ENCODE measurements around the gene CASK. TPM values are rescaled to one million over a fixed set of nuclear protein-coding genes. Genes with fewer than 3 reads are reported as not detected.

Gene CASK
- total and polyA plus RNA-seq, 2 donors from 2014 or later, result 15.9 to 58.9 TPM

DNA sequence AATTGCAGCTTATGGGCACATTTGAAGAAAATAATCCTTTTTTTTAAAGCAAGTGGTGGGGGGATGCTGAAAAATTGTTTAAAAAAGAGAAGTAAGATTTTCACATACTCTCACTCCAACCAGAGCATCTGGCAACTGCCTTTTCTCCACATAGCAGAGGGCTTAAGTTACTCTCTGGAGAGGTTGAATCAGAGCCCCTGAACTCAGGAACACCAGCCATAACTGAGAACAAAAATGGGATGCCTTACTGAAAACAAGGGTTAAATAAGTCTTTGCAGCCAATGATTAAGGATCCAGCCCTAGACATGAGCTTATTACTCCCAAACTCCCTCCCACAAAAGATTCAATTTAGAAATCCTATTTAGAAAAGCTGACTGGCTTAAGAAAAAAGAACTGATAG, 27.5 kb downstream of the CASK start:
- DNase-seq, result no peak
- Histone ChIP-seq H3K36me3 (ENCODE audit: control insufficient read depth in 2 of 3, insufficient read depth in 3 of 3, low read length in 3 of 3) (no peaks in the 10 kb centered on the region), H3K4me3 (ENCODE audit: low read length in 3 of 3) (no peak overlapping the region), H3K27me3 (ENCODE audit: control insufficient read depth, insufficient read depth, low read length) (no peaks in the 10 kb centered on the region), H3K9me3 (ENCODE audit: control insufficient read depth in 2 of 3, insufficient read depth in 1 of 3, low read length in 3 of 3) (no peaks in the 10 kb centered on the region), H3K27ac (ENCODE audit: low read depth in 2 of 2, low read length in 2 of 2) (no peak overlapping the region), H3K9ac (ENCODE audit: low read length in 3 of 3) (no peak overlapping the region), H3K4me1 (ENCODE audit: control insufficient read depth in 2 of 3, insufficient read depth in 2 of 3, low read depth in 1 of 3, low read length in 3 of 3) (no peaks in the 10 kb centered on the region)
- FAIRE-seq, result no peak
- TF ChIP-seq, protein P1, sequence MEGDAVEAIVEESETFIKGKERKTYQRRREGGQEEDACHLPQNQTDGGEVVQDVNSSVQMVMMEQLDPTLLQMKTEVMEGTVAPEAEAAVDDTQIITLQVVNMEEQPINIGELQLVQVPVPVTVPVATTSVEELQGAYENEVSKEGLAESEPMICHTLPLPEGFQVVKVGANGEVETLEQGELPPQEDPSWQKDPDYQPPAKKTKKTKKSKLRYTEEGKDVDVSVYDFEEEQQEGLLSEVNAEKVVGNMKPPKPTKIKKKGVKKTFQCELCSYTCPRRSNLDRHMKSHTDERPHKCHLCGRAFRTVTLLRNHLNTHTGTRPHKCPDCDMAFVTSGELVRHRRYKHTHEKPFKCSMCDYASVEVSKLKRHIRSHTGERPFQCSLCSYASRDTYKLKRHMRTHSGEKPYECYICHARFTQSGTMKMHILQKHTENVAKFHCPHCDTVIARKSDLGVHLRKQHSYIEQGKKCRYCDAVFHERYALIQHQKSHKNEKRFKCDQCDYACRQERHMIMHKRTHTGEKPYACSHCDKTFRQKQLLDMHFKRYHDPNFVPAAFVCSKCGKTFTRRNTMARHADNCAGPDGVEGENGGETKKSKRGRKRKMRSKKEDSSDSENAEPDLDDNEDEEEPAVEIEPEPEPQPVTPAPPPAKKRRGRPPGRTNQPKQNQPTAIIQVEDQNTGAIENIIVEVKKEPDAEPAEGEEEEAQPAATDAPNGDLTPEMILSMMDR (IDR thresholded peaks at IDR 0.05; ENCODE audit: borderline replicate concordance, extremely low read depth, insufficient read depth), result no peak
- intact Hi-C loops (cut with DNase I), result no loop called here

DNA sequence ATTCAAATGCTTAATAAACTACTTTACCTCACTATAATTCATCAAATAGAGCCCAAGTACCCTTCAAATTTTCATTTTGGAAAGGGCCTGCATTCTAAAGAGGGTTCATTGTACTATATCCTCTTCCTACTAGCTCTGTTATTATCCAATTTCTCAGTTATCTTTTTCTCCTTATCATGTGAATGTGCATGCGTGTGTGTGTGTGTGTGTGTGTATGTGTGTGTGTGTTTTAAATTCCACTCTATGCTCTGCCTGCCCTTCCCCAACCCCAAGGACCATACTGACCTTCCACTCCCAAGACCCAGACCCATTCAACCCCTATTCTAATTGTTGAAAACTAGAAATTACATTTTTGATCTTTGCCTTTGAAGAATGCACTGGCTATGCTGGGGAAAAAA, 33.3 kb downstream of the CASK start:
- FAIRE-seq, result no peak
- Histone ChIP-seq H3K9ac (ENCODE audit: low read length in 3 of 3) (no peak overlapping the region), H3K27me3 (ENCODE audit: control insufficient read depth, insufficient read depth, low read length) (no peaks in the 10 kb centered on the region), H3K4me1 (ENCODE audit: control insufficient read depth in 2 of 3, insufficient read depth in 2 of 3, low read depth in 1 of 3, low read length in 3 of 3) (no peaks in the 10 kb centered on the region), H3K27ac (ENCODE audit: low read depth in 2 of 2, low read length in 2 of 2) (no peak overlapping the region), H3K36me3 (ENCODE audit: control insufficient read depth in 2 of 3, insufficient read depth in 3 of 3, low read length in 3 of 3) (no peaks in the 10 kb centered on the region), H3K4me3 (ENCODE audit: low read length in 3 of 3) (no peak overlapping the region), H3K9me3 (ENCODE audit: control insufficient read depth in 2 of 3, insufficient read depth in 1 of 3, low read length in 3 of 3) (no peaks in the 10 kb centered on the region)
- no peak for DNase-seq
- TF ChIP-seq, protein P1 (IDR thresholded peaks at IDR 0.05; ENCODE audit: borderline replicate concordance, extremely low read depth, insufficient read depth), result no peak
- intact Hi-C loops (cut with DNase I), result no loop called here

DNA sequence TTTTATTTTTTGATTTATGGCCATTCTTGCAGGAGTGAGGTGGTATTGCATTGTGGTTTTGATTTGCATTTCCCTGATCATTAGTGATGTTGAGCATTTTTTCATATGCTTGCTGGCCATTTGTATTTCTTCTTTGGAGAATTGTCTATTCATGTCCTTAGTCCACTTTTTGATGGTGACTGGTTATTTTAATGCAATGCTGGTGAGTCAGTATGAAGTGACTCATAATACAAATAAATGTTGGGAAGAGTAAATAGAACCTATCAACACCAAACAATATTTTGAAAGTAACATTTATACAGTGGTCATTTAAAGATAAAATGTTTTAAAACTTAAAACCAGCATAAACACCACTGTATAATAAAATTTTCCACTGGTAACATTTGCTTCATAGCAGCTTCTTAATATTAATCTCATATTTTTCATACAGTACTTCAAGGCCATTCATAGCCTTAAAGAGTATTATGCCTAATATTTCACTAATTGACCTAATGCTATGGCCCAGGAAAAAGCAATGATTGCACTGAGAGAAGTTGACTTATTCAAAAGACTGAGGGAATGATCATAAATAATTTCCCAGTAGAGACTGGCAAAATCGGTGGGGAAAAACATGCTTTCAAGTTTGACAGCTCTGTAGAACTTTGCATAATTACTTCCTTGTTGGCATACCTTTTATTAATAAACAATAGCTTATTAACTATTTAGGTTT, 33.9 kb downstream of the CASK start:
- no peaks in the 10 kb centered on the region for H3K9me3 ChIP-seq (ENCODE audit: control insufficient read depth in 2 of 3, insufficient read depth in 1 of 3, low read length in 3 of 3)
- intact Hi-C loops (cut with DNase I), result no loop called here
- H3K4me1 ChIP-seq (ENCODE audit: control insufficient read depth in 2 of 3, insufficient read depth in 2 of 3, low read depth in 1 of 3, low read length in 3 of 3), result no peaks in the 10 kb centered on the region
- no peaks in the 10 kb centered on the region for H3K36me3 ChIP-seq (ENCODE audit: control insufficient read depth in 2 of 3, insufficient read depth in 3 of 3, low read length in 3 of 3)
- no peaks in the 10 kb centered on the region for H3K27me3 ChIP-seq (ENCODE audit: control insufficient read depth, insufficient read depth, low read length)
- FAIRE-seq, result no peak
- no peak for DNase-seq
- no peak overlapping the region for H3K4me3 ChIP-seq (ENCODE audit: low read length in 3 of 3)
- TF ChIP-seq, protein P1 (IDR thresholded peaks at IDR 0.05; ENCODE audit: borderline replicate concordance, extremely low read depth, insufficient read depth), result no peak
- no peak overlapping the region for H3K27ac ChIP-seq (ENCODE audit: low read depth in 2 of 2, low read length in 2 of 2)
- H3K9ac ChIP-seq (ENCODE audit: low read length in 3 of 3), result no peak overlapping the region

DNA sequence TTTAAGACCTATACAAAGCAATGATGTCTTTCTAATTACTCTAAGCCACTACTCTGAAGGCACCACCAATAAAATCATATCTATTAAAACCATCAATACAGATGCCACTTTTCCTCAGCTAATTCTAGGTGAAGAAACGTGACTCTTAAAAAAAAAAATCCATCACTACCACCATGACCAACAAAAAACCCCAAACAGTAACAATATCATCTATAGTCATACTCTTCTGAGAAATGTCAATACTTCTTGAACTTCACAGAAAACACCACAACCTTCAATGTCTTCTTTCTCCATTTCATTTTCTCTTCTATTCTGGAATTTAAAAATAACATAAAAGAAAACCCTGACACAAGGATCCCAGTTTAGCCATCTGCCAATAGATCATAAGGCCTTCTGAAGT, 35.7 kb downstream of the CASK start:
- Histone ChIP-seq H3K4me3 (ENCODE audit: low read length in 3 of 3) (no peak overlapping the region), H3K4me1 (ENCODE audit: control insufficient read depth in 2 of 3, insufficient read depth in 2 of 3, low read depth in 1 of 3, low read length in 3 of 3) (no peaks in the 10 kb centered on the region), H3K36me3 (ENCODE audit: control insufficient read depth in 2 of 3, insufficient read depth in 3 of 3, low read length in 3 of 3) (no peaks in the 10 kb centered on the region), H3K27ac (ENCODE audit: low read depth in 2 of 2, low read length in 2 of 2) (no peak overlapping the region), H3K9ac (ENCODE audit: low read length in 3 of 3) (no peak overlapping the region), H3K27me3 (ENCODE audit: control insufficient read depth, insufficient read depth, low read length) (no peaks in the 10 kb centered on the region), H3K9me3 (ENCODE audit: control insufficient read depth in 2 of 3, insufficient read depth in 1 of 3, low read length in 3 of 3) (no peaks in the 10 kb centered on the region)
- intact Hi-C loops (cut with DNase I), result no loop called here
- TF ChIP-seq, protein P1 (IDR thresholded peaks at IDR 0.05; ENCODE audit: borderline replicate concordance, extremely low read depth, insufficient read depth), result no peak
- DNase-seq (no peak), FAIRE-seq (no peak)

All from kidney (tissue), 14 donors.